Dermis blood vessel endothelial cell (primary cell): ENCODE data around the gene SSBP2. TPM values are rescaled to one million over a fixed set of nuclear protein-coding genes. Genes with fewer than 3 reads are reported as not detected.

Experiments used
- DNase-seq: peaks from one replicate; pipeline ENCODE4 v3.0.0; 2010
- total RNA-seq: library from RNA; depleted of rRNA; stranded (reverse); fragments of >200 nt; gene quantifications from 2 replicates; pipeline ENCODE4 v1.2.3, GENCODE V29; 2014

The SSBP2 gene
- total RNA-seq, 1 donor from 2014 or later, result 11.7 TPM

GRCh38 chr5:81371354-81371876, 379.5 kb downstream of the SSBP2 start:
- DNase-seq, result no peak

GRCh38 chr5:81370912-81371311, 380.0 kb downstream of the SSBP2 start:
- no peak for DNase-seq

GRCh38 chr5:81365541-81365940, 385.4 kb downstream of the SSBP2 start:
- no peak for DNase-seq

GRCh38 chr5:81363093-81363871, 387.6 kb downstream of the SSBP2 start:
- no peak for DNase-seq

Other genes starting within 250 kb of the SSBP2 start
- 8.8 and 10.6 TPM in 2 replicates for gene ATG10, start 220.9 kb upstream of the SSBP2 start, total RNA-seq